Endothelial cell of umbilical vein (primary cell): ENCODE measurements around the gene FRMD5. TPM values are rescaled to one million over a fixed set of nuclear protein-coding genes. Genes with fewer than 3 reads are reported as not detected.

Experiments used
- BruUV-seq: library from RNA; stranded (reverse); fragments of 400-500 nt; replicated peaks from 2 replicates; lab custom pipeline; 2021; lab: Mats Ljungman, UMichigan
- CTCF ChIA-PET: fragments of 300-600, 350-600 bp; sonication (Branson Sonifier 250); formaldehyde crosslinking; loops from one replicate; lab custom pipeline; 2021; ENCODE audit warnings: antibody characterized with exemption, inconsistent platforms; lab: Charles Lee
- POLR2A ChIA-PET: fragments of 300-600, 350-600 bp; sonication (Branson Sonifier 250); formaldehyde crosslinking; loops from one replicate; lab custom pipeline; 2021; ENCODE audit warnings: antibody characterized with exemption, inconsistent platforms; lab: Charles Lee
- DNase-seq: peaks from one replicate; pipeline ENCODE4 v3.0.0-alpha.2; 2011; ENCODE audit warnings: low read depth, low spot score
- FAIRE-seq: peaks from 2 replicates; lab custom pipeline; 2011; peaks lifted over from hg19 to GRCh38; lab: Jason Lieb, UNC
- H2AFZ ChIP-seq: 2 replicates; pipeline ENCODE4 v1.6.0; 2012; ENCODE audit warnings: low read depth, low read length, control low read depth, inconsistent platforms
- H3K27ac ChIP-seq: 2 replicates; pipeline ENCODE4 v1.5.1; 2011; ENCODE audit warnings: low read depth, mild to moderate bottlenecking, control low read depth, low read length, moderate library complexity; ENCODE audit not compliant: insufficient read depth
- H3K27me3 ChIP-seq, 2 experiments: 2 replicates each; pipeline versions ENCODE4 v1.6.0 to v1.6.1; 2011; ENCODE audit warnings: low read length in 2 of 2, mixed read lengths in 1 of 2; ENCODE audit not compliant: control insufficient read depth in 2 of 2, insufficient read depth in 2 of 2
- H3K36me3 ChIP-seq, 2 experiments: 2 replicates in 1 of 2; 3 replicates in 1 of 2; pipeline ENCODE4 v1.5.1; 2011; ENCODE audit warnings: low read length in 2 of 2, mild to moderate bottlenecking in 1 of 2, moderate library complexity in 1 of 2; ENCODE audit not compliant: control insufficient read depth in 2 of 2, insufficient read depth in 2 of 2; ENCODE audit errors: extremely low read depth in 1 of 2
- H3K4me1 ChIP-seq: 3 replicates; pipeline ENCODE4 v1.5.1; 2011; ENCODE audit warnings: mild to moderate bottlenecking, low read length; ENCODE audit not compliant: control insufficient read depth, insufficient read depth; ENCODE audit errors: extremely low read depth
- H3K4me2 ChIP-seq: 2 replicates; pipeline ENCODE4 v1.6.1; 2011; ENCODE audit warnings: low read length, control low read depth, mixed read lengths; ENCODE audit not compliant: insufficient read depth
- H3K4me3 ChIP-seq, 3 experiments: fragments of 200-600 bp in 1 of 3; sonication (generic), shearing (Covaris generic) in 1 of 3; replicated peaks in 1 of 3; 2 replicates each; pipeline ENCODE4 v1.5.1; 2011 to 2016; ENCODE audit warnings: control low read depth in 3 of 3, low read length in 3 of 3, mild to moderate bottlenecking in 2 of 3, inconsistent platforms in 1 of 3, low read depth in 1 of 3, moderate library complexity in 1 of 3; ENCODE audit not compliant: insufficient read depth in 1 of 3
- H3K79me2 ChIP-seq: 2 replicates; pipeline ENCODE4 v1.6.0; 2012; ENCODE audit warnings: low read length, inconsistent platforms; ENCODE audit not compliant: control insufficient read depth, insufficient read depth
- H3K9ac ChIP-seq: replicated peaks from 2 replicates; pipeline ENCODE3; 2011; ENCODE audit warnings: low read length, control low read depth; ENCODE audit not compliant: insufficient read depth; ENCODE audit errors: extremely low read depth
- H3K9me1 ChIP-seq: replicated peaks from 3 replicates; pipeline ENCODE4 v1.6.0; 2011; ENCODE audit warnings: mild to moderate bottlenecking, low read length; ENCODE audit not compliant: control insufficient read depth, insufficient read depth; ENCODE audit errors: extremely low read depth
- H3K9me3 ChIP-seq: replicated peaks from 2 replicates; pipeline ENCODE4 v1.5.1; 2012; ENCODE audit warnings: low read length, inconsistent platforms; ENCODE audit not compliant: control insufficient read depth, insufficient read depth
- H4K20me1 ChIP-seq: replicated peaks from 2 replicates; pipeline ENCODE3; 2011; ENCODE audit warnings: mild to moderate bottlenecking, low read length; ENCODE audit not compliant: control insufficient read depth, insufficient read depth; ENCODE audit errors: extremely low read depth
- GATA2 ChIP-seq: IDR thresholded peaks from 2 replicates; pipeline ENCODE4 v1.7.0; 2011; ENCODE audit warnings: low read depth, mild to moderate bottlenecking, moderate library complexity, mixed read lengths, low read length; ENCODE audit not compliant: insufficient read length, insufficient read depth
- JUN ChIP-seq: IDR thresholded peaks from 2 replicates; pipeline ENCODE4 v1.6.1; 2011; ENCODE audit warnings: borderline replicate concordance, low read depth; ENCODE audit not compliant: insufficient read length, insufficient read depth
- POLR2AphosphoS5 ChIP-seq: IDR thresholded peaks from 2 replicates; pipeline ENCODE4 v1.6.1; 2012; ENCODE audit warnings: low read depth, mild to moderate bottlenecking, control low read depth, low read length, moderate library complexity; ENCODE audit not compliant: insufficient read depth
- dilution Hi-C: fragments of 300-500 bp; cut with MboI; formaldehyde crosslinking; loops from one replicate; pipeline ENCODE4 v1.15.0; 2019; ENCODE audit warnings: low sequenced_read_pairs; ENCODE audit not compliant: extremely low pct_ligation_motif_present
- intact Hi-C: fragments of 100-400 bp; cut with micrococcal nuclease; formaldehyde crosslinking; loops from one replicate; pipeline ENCODE4 v1.10.0; 2022
- polyA plus RNA-seq, 4 experiments: library from polyadenylated mRNA; depleted of rRNA in 3 of 4; stranded (reverse) in 3 of 4; unstranded in 1 of 4; fragments of >200 nt; gene quantifications; 2 replicates each; pipeline versions ENCODE4 v1.2.1 to v1.2.3, GENCODE V29; 2011 to 2012; ENCODE audit warnings: missing spikeins in 1 of 4
- total RNA-seq: library from RNA; stranded (reverse); gene quantifications from 2 replicates; pipeline ENCODE4 v1.2.3, GENCODE V29; 2021
- TF ChIP-seq, protein P1 (sequence below), 2 donors: IDR thresholded peaks; 1 replicate in 1 of 2; 2 replicates in 1 of 2; pipeline ENCODE4 v1.5.1; 2011; ENCODE audit warnings: low read length in 2 of 2, mild to moderate bottlenecking in 2 of 2, moderate library complexity in 2 of 2, control low read depth in 1 of 2, inconsistent platforms in 1 of 2, low read depth in 1 of 2; ENCODE audit not compliant: insufficient read depth in 1 of 2; ENCODE audit errors: extremely low read depth in 1 of 2
- TF ChIP-seq, protein P2 (sequence below): IDR thresholded peaks from 2 replicates; pipeline ENCODE4 v1.6.1; 2011; ENCODE audit not compliant: insufficient read depth, insufficient read length

The FRMD5 gene
- total and polyA plus RNA-seq, 2 donors (not counting 3 experiments of a cell fraction or from before 2014, with no cell fraction given) = 16.7 to 20.2 TPM

DNA sequence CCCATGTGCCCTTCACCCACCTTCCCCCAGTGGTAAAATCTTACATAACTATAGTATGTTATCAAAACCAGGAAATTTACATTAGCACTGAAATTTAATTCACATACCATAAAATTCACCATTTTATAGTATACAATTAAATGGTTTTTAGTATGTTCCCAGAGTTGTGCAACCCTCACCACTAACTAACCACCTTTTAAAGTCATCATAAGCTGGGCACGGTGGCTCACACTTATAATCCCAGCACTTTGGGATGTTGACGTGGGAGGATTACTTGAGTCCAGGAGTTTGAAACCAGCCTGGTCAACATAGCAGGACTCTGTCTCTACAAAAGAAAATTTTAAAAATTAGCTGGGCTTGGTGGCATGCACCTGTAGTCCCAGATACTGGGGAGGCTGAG is 13.7 kb downstream of the FRMD5 start:
- no peak overlapping the region for H2AFZ ChIP-seq
- BruUV-seq = no TSS peak
- no peak overlapping the region for H3K9ac ChIP-seq
- ChIA-PET POLR2A (interaction anchor here (0.7 kb wide), 1 partner anchor 230 kb away, joined by 3 read pairs; no protein-coding TSS in a partner anchor), CTCF (interaction anchor here (1.1 to 1.8 kb wide), 2 partner anchors 9 to 88 kb away, joined by 3 to 6 read pairs; no protein-coding TSS in a partner anchor)
- dilution Hi-C loops (no loop called here), intact Hi-C loops (no loop called here)
- H3K4me3 ChIP-seq = no peak overlapping the region
- H3K4me1 ChIP-seq = no peaks in the 10 kb centered on the region
- H3K4me2 ChIP-seq = no peak overlapping the region
- no peaks in the 10 kb centered on the region for H3K9me1 ChIP-seq
- DNase-seq (no peak), FAIRE-seq (peak; percentile 37)
- H3K79me2 ChIP-seq = peaks cover 6% of the 10 kb centered on the region
- H3K36me3 ChIP-seq = no peaks in the 10 kb centered on the region
- TF ChIP-seq, protein P1, sequence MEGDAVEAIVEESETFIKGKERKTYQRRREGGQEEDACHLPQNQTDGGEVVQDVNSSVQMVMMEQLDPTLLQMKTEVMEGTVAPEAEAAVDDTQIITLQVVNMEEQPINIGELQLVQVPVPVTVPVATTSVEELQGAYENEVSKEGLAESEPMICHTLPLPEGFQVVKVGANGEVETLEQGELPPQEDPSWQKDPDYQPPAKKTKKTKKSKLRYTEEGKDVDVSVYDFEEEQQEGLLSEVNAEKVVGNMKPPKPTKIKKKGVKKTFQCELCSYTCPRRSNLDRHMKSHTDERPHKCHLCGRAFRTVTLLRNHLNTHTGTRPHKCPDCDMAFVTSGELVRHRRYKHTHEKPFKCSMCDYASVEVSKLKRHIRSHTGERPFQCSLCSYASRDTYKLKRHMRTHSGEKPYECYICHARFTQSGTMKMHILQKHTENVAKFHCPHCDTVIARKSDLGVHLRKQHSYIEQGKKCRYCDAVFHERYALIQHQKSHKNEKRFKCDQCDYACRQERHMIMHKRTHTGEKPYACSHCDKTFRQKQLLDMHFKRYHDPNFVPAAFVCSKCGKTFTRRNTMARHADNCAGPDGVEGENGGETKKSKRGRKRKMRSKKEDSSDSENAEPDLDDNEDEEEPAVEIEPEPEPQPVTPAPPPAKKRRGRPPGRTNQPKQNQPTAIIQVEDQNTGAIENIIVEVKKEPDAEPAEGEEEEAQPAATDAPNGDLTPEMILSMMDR (IDR thresholded peaks at IDR 0.05; ENCODE audit: extremely low read depth in 1 of 2, insufficient read depth in 1 of 2, low read depth in 1 of 2, low read length in 2 of 2) = no peak
- no peak for TF ChIP-seq GATA2
- no peak for TF ChIP-seq POLR2AphosphoS5
- TF ChIP-seq, protein P2, sequence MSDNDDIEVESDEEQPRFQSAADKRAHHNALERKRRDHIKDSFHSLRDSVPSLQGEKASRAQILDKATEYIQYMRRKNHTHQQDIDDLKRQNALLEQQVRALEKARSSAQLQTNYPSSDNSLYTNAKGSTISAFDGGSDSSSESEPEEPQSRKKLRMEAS = no peak
- no peak for TF ChIP-seq JUN
- H3K27ac ChIP-seq = no peak overlapping the region
- no peaks in the 10 kb centered on the region for H3K27me3 ChIP-seq
- H4K20me1 ChIP-seq = no peaks in the 10 kb centered on the region
- H3K9me3 ChIP-seq = no peaks in the 10 kb centered on the region
